ENCODE data around the gene COL12A1.
A peak's percentile ranks its signal among the peaks of the same experiment; 100 is the strongest.

The COL12A1 gene

GRCh38 chr6:75096966-75097365 is 108.9 kb downstream of the COL12A1 start:
- no peak for DNase-seq

- DNase-seq = no peak
These were observed 111.1 kb downstream of the COL12A1 start for GRCh38 chr6:75094614-75095200.

- DNase-seq = no peak
These were observed 114.2 kb downstream of the COL12A1 start for GRCh38 chr6:75091467-75092190.

GRCh38 chr6:75090576-75090975 is 115.3 kb downstream of the COL12A1 start:
- no peak for DNase-seq

GRCh38 chr6:75089921-75090320 is 115.9 kb downstream of the COL12A1 start:
- DNase-seq = no peak

DNA sequence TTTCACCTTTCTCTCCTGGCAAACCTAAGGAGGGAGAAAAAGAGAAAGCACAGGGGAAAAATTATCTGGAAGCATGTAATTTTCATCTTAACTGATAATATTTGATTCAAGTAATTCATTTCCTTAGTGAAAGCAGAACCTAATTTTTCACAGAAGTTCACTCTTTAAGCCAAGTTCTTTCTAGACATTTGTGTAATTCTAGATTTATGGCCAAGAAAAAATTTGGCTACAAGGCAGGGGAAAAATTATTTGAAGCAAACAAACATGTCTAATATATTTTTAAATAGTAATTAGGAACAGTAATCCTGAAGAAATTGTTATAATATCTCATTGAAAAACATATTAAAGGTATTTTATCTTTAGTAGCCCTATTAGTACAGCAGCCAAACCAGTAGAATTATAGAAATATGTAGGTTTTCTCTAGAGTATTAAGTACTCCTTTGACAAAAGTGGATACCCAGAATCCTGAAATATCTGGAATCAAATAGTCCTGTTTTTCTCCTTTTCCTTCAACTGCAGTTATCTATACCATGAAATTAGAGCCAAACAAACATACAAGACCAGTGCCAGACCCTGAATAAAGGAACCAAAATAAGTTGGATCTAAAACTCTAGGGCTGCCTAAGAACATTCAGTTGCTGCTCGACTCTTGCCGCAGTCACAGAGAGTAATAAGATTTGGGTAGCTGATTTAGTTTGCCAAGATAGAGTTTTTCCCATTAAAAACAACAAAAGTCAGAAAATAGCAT is 116.5 kb downstream of the COL12A1 start:
- DNase-seq = no peak

DNA sequence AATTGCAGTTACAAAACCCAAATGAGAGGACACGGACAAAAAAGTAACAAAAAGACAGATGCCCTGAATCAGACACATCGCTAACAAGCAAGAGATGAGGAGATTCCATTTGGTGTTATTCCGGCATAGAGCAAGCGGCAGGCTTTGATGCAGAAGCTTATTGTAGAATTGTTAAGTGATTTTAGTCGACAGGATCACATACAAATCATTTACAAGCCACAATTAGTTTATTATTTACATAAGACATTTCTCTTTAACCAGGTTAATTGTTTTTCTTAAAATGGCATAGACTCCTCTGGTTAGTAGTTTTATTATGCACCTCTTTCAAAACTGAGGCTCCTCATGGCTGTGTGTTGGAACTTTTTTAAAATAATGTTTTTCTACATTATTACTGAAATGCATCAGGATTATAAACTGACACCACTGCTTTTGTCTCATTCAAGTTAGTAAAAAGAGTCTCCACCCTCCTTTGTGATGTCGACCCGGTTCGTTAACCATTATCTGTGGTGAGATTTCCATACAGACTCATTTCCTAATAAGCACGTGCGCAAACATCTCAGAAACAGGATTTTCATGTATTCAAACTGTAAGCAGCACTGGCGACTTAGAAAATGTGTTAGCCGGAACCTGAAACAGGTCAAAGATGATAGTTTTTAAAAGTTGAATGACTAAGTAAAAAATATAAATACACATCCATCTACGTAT is 119.8 kb downstream of the COL12A1 start:
- peak; percentile 83 for DNase-seq

- DNase-seq = peak; percentile 59
These were observed 120.9 kb downstream of the COL12A1 start for GRCh38 chr6:75084872-75085381.

DNA sequence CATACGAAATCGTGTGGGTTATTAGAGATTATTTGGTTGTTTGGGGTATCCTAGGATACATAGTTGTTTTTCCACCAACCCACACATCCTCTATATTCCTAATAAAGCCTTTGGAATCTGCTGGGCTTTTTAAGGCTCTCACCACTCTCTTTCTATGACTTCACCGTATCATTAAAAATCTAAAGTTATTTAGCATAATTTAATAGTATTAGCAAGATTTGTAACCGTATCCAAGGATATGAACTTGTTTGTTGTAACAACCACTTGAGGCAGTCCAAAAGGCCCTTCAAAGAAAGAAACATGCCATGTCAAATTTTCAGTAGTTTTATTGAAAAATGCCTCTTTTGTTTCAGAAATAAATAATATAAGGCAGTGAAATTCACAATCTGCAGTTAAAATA is 121.8 kb downstream of the COL12A1 start:
- DNase-seq = no peak

- DNase-seq = no peak
These were observed 123.9 kb downstream of the COL12A1 start for GRCh38 chr6:75081921-75082320.

- no peak for DNase-seq
These were observed 124.8 kb downstream of the COL12A1 start for GRCh38 chr6:75081047-75081446.

- DNase-seq = no peak
These were observed 126.3 kb downstream of the COL12A1 start for GRCh38 chr6:75079589-75079988.

GRCh38 chr6:75077701-75078100 is 128.2 kb downstream of the COL12A1 start:
- no peak for DNase-seq

DNA sequence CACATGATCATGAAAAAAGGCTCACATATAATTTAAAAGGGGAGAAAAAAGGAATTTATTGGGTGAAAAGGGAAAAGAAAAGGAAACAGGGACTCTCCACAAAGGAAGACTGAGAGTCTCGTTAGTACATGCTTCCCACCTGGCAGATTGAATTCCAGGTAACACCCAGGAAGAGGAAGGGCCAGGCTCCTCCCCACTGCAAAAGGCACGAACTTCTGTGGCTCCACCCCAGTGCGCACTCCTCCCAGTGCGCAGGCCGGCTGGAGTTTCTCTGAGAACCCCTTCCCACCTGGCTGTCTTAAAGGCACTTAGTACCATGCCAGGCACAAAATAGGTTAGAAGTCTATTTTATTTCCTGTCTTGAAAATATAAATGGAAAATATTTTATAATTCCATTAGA is 129.8 kb downstream of the COL12A1 start:
- no peak for DNase-seq

GRCh38 chr6:75070244-75070643 is 135.6 kb downstream of the COL12A1 start:
- no peak for DNase-seq

DNA sequence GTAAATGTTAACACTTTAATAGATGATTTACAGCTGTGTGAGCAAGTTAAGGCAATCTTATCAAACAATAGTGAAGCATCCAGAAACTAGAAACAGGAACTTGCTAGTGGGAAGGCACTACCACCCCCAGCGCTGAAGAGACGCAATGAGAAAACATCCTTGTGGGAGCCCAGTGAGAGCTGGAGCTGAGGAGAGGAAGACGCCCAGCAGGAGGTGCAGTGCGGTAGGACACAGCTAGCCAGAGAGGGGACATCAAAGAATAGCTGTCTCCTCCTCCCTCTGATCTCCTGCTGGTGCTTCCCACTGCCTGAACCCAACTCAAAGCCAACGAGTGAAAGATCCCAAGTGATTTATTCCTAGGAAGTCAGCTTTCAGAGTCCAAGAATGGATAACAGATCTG is 140.3 kb downstream of the COL12A1 start:
- DNase-seq = no peak

DNA sequence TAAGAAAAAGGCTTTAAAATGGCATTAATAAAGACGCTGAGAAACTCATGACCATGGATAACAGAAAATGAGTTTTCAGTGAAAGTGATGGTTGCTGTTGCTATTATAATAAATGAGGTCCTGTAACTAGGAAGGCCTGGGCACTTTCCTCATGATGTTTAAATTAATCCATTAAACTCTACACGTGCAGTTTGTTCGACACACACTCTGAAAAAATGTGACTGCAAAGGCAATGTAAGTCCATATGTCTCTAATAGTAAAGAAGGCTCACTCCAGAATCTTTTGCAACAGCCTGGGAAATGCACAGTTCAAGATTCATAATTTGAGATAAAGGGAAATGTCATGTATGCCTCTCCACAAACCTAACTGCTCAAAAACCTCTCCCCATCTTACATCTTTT is 153.4 kb downstream of the COL12A1 start:
- no peak for DNase-seq

DNA sequence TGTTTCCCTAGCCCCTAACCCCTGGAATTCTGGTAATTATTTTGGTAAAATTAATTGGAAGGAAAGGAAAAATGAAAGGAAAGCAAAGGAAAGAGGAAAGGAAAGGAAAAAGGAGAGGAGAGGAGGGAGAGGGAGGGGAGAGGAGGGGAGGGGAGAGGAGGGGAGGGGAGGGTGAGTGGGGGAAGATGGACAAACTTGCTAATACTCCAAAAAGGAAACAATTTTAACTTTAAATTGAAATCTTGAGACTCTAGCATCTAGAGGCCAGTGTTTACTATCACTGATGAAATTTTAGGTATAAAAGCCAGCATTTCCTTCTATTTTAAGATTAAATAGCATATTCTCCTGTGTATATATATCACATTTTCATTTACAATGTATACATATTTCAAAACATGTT is 156.5 kb downstream of the COL12A1 start:
- no peak for DNase-seq

DNA sequence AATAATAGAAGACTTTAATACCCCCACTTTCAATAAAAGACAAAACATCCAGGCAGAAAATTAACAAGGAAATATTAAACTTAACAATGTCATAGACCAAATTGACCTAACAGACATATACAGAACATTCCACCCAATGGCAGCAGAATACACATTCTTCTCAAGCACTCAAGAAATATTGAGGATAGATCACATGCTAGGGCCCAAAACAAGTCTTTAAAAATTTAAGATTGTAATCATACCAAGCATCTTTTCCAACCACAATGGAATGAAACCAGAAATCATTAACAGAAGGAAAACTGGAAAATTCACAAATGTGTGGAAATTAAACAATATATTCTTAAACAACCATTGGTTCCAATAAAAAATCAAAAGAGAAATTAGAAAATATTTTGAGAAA is 161.0 kb downstream of the COL12A1 start:
- no peak for DNase-seq

DNA sequence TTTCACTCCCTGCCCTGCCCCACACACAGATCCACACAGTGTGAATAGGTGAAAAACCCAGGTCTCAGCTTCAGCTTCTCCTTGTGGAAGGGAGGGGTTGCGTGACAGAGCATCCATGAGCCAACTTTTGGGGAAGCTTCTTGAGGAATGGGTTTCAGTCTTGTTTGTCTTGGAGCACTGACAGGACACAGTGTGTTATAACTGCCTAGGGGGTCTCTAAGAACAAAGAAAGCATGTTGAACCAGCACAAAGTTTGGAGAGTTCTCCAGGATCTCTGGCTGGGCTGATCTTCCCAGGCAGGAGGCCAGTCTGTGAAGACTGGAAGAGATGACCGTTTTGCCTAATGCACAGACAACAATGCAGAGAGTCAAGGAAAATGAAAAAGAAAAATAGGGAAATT is 164.5 kb downstream of the COL12A1 start:
- DNase-seq = no peak
